Activated naive CD4-positive, alpha-beta T cell treated with anti-CD3 and anti-CD28 coated beads, Interleukin-2, amount 10 ng/mL, durations not matched to agents 7 days and 5 days (primary cell): ENCODE measurements around the gene GLUL.
"Not testable (repeated sequence)": the region's sequence is repeated elsewhere in the genome, so short reads cannot be mapped to it uniquely, and the experiment has no call there.

ENCODE experiments used
- CTCF ChIA-PET: fragments of 350-600 bp; sonication (Branson Sonifier 250); formaldehyde crosslinking; loops from one replicate; lab custom pipeline; 2021; ENCODE audit warnings: antibody characterized with exemption; lab: Charles Lee
- DNase-seq: peaks from one replicate; pipeline ENCODE4 v3.0.0-alpha.2; 2020
- H3K27ac Mint-ChIP-seq: one replicate; pipeline ENCODE4 v1.8.0; 2021; ENCODE audit warnings: mild to moderate bottlenecking, moderate library complexity, mixed read lengths
- H3K27me3 Mint-ChIP-seq: one replicate; pipeline ENCODE4 v1.8.0; 2021; ENCODE audit warnings: mild to moderate bottlenecking, mixed read lengths
- H3K36me3 Mint-ChIP-seq: one replicate; pipeline ENCODE4 v1.8.0; 2021; ENCODE audit warnings: mixed read lengths
- H3K4me1 Mint-ChIP-seq: one replicate; pipeline ENCODE4 v1.8.0; 2021; ENCODE audit warnings: mixed read lengths
- H3K4me3 Mint-ChIP-seq: one replicate; pipeline ENCODE4 v1.8.0; 2021; ENCODE audit warnings: mild to moderate bottlenecking, moderate library complexity, mixed read lengths
- H3K9me3 Mint-ChIP-seq: one replicate; pipeline ENCODE4 v1.8.0; 2021; ENCODE audit warnings: mixed read lengths

GLUL gene

DNA sequence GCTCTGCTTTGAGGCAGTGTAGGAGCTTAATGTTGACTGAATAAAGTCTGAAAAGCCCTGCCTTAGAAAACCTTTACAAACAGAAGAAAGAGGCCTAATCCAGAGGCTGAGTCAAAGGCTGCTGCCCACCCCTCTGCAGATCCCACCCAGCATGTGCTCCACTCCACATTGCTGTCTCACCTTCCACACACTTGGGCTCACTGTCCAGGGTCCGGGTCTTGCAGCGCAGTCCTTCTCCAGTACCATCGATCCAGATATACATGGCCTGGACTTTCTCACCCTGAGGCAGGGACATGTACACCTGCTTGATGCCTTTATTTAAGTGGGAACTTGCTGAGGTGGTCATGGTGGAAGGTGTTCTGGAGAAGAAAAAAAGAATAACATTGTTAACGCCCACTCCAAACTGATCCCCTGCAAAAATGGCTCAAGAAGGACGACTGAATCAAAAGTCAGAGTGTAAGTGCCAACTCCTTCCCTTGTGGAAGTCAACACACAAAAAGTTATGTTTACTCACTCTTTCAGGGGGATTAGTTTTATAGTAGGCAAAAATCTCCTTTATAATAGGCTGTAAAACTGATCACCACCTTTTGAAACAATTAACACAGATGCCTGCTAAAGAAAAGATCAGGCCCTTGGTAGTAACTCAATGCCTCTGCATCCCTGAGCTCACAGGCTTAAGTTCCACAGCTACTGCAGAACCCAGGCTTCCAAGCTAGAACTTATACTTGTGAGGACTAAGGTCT lies 3.0 kb downstream of the GLUL start:
- H3K9me3 Mint-ChIP-seq = no peaks in the 10 kb centered on the region
- peak overlapping the region; percentile 99 for H3K4me3 Mint-ChIP-seq

DNA sequence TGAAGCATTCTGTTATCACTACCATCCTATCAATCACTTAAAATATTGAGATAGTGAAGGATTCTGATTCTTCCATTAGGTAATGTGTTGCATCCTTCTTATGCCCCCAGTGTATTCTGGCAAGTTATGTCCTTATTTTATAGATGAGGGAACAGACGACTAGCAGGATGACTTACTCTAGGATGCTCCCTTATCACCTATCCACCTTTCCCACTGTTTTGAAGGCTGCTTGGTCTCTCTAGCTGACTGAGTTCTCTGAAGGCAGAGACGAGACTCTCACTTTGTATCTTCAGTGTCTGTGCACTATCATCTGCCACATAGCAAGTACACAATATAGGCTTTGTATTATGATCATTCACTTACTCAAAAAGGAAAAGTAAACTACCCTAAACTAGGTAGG lies 4.0 kb downstream of the GLUL start:
- H3K4me1 Mint-ChIP-seq = peaks cover 35% of the 10 kb centered on the region
- peaks cover 74% of the 10 kb centered on the region for H3K36me3 Mint-ChIP-seq
- H3K27me3 Mint-ChIP-seq = peaks cover 14% of the 10 kb centered on the region
- CTCF ChIA-PET = interaction anchor here (1.6 to 3.8 kb wide), 3 partner anchors 87 to 302 kb away, joined by 6 to 22 read pairs (median 7); no protein-coding TSS in a partner anchor
- peak overlapping the region; percentile 23 for H3K4me3 Mint-ChIP-seq
- no peak overlapping the region for H3K27ac Mint-ChIP-seq
- DNase-seq = no peak
- no peaks in the 10 kb centered on the region for H3K9me3 Mint-ChIP-seq

More for the DNA sequence above, 3.0 kb downstream of the GLUL start:
- CTCF ChIA-PET = interaction anchor here (0.6 to 3.8 kb wide), 6 partner anchors 84 to 419 kb away, joined by 3 to 22 read pairs (median 5); no protein-coding TSS in a partner anchor
- DNase-seq = no peak
- Mint-ChIP-seq H3K27me3 (peaks cover 14% of the 10 kb centered on the region), H3K4me1 (peaks cover 43% of the 10 kb centered on the region), H3K27ac (peak overlapping the region; percentile 21), H3K36me3 (peaks cover 70% of the 10 kb centered on the region)

DNA sequence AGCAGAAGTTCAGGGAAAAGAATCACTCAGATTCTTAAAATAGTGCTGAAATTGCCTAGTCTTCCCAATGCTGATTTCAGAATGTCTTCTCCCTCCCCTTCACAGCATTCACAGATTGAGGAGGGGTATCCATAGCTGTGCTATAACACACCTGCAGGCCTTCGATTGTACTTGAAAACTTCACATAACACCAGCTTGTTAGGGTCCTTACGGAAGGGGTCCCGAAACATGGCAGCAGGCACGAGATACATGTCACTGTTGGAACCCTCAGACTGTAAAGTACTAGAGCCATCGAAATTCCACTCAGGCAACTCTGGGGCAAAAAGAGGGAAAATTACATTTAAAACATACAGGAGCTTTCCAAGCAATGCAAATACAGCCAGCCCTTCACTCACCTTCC lies 4.6 kb downstream of the GLUL start:
- Mint-ChIP-seq H3K4me3 (no peak overlapping the region), H3K27me3 (peaks cover 14% of the 10 kb centered on the region), H3K36me3 (peaks cover 80% of the 10 kb centered on the region), H3K9me3 (no peaks in the 10 kb centered on the region), H3K4me1 (peaks cover 32% of the 10 kb centered on the region), H3K27ac (no peak overlapping the region)
- CTCF ChIA-PET = interaction anchor here (1.6 to 2.3 kb wide), 2 partner anchors 244 to 302 kb away, joined by 6 to 7 read pairs; no protein-coding TSS in a partner anchor
- DNase-seq = no peak

DNA sequence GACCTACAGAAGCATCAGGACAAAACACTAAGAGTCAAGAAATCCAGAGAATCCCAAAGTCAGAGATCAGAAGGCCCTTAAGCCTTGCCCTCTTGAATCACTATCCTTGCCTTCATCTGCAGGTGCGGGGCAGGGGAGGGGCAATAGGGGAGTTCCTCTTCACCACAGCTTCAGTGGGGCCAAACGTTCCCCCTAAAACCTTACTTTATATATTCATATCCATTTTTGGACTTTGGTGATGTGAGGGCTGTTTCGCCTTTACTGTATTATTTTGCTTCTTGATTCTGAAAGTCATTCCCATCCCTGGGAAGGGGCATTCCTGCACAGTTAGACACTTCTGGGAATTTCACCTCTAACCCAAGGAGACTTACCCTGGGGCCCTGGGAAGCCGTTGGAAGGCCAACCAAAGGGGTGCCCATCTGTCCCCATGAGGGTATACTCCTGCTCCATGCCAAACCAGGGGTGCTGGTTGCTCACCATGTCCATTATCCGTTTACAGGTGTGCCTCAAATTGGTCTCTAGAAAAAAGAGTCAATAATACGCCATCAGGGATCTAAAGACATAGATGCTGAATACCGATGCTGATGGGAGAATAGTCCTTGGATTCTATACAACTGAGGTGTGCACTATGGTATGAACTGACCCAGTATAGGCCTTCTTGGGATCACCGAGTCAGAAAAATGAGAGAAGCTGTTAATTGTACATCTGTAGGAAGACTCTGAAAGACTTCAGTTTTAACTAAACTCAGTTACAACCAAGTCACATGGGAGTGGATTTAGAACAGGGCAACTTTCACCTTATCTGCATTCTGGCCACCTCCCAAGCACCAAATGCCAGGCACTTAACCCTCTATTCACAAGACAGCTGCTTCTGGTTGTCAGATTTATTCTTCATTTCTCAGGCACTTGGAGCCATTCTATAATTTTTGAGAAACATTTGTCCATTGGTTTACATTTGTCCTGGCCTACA lies 5.4 kb downstream of the GLUL start:
- H3K27me3 Mint-ChIP-seq = peaks cover 12% of the 10 kb centered on the region
- peaks cover 88% of the 10 kb centered on the region for H3K36me3 Mint-ChIP-seq
- CTCF ChIA-PET = interaction anchor here (1.6 kb wide), 1 partner anchor 243 kb away, joined by 6 read pairs; no protein-coding TSS in a partner anchor
- H3K4me1 Mint-ChIP-seq = peaks cover 32% of the 10 kb centered on the region
- H3K27ac Mint-ChIP-seq = no peak overlapping the region
- no peaks in the 10 kb centered on the region for H3K9me3 Mint-ChIP-seq
- no peak for DNase-seq
- no peak overlapping the region for H3K4me3 Mint-ChIP-seq

DNA sequence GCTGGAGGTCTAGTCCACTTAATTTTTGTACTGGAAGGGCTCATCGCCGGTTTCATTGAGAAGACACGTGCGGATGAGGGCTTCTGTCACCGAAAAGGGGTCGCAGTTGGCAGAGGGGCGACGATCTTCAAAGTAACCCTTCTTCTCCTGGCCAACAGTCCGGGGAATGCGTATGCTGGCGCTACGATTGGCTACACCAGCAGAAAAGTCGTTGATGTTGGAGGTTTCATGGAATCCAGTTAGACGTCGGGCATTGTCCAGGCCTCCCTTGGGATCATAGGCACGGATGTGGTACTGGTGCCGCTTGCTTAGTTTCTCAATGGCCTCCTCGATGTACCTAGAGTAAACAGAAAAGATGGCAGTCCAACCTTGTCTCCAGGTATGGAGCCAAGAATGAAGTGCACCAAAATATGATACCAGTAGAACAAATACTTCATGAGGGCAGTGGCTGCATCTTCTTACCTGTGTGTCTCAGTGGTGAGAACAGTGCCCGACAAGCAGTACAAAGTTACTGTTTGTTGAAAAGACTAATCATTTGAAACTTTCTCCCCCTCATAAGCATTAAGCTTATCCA lies 7.1 kb downstream of the GLUL start:
- H3K27ac Mint-ChIP-seq = no peak overlapping the region
- no peak overlapping the region for H3K4me3 Mint-ChIP-seq
- H3K27me3 Mint-ChIP-seq = peaks cover under 1% of the 10 kb centered on the region
- no peak for DNase-seq
- H3K36me3 Mint-ChIP-seq = peaks cover 79% of the 10 kb centered on the region
- H3K9me3 Mint-ChIP-seq = no peaks in the 10 kb centered on the region
- CTCF ChIA-PET = no interaction called here
- peaks cover 23% of the 10 kb centered on the region for H3K4me1 Mint-ChIP-seq

DNA sequence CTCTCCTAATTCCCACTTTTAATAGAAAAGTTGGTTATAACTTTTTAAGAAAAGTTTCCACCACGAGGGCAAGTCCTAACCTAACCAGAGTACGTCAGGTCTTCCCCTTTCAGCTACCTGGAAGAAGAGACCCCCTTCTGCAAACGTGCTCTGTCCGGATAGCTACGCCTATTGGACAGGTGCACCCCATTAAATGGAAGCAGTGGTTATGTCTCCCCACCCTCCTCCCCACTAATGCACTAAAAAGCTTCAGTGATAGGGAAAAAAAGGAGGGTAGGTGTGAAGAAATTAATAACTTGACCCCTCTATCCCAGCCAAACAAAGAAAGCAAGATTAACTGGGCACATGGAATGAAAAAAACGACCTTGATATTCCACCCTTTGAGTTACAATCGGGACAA lies 7.7 kb downstream of the GLUL start:
- CTCF ChIA-PET = no interaction called here
- Mint-ChIP-seq H3K9me3 (no peaks in the 10 kb centered on the region), H3K27ac (no peak overlapping the region)

DNA sequence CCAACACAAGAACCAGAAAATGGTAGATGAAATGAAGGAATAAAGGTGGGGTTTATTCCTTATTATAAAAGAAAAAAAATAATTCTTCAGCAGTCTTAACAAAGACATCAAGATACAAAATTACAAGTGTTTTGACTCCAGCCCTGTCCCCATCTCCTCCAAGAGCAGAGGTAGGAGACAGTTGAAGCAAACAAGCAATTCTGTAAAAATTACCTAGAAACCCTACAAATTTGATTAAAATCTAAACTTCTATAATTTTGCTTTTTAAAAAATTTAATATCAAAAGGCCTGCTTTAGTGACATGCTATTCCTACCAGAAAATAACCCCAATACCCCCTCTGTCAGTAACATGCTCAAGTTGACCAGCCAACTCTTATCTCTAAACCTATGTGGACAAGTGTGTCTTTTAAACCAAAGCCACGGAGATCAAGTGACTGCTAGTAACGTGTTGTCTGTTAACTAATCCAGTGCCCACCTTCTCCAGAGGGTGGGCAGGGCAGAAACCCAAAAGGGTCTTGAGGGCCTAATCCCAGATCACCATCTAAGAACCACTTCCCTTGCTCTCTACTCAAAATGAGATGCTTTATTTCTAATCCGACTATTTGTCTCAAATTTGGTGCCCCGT lies 8.4 kb downstream of the GLUL start:
- no peak overlapping the region for H3K27ac Mint-ChIP-seq
- H3K9me3 Mint-ChIP-seq = no peaks in the 10 kb centered on the region
- H3K27me3 Mint-ChIP-seq = no peaks in the 10 kb centered on the region
- DNase-seq = no peak
- H3K4me1 Mint-ChIP-seq = peaks cover 10% of the 10 kb centered on the region
- no peak overlapping the region for H3K4me3 Mint-ChIP-seq
- CTCF ChIA-PET = no interaction called here
- H3K36me3 Mint-ChIP-seq = peaks cover 65% of the 10 kb centered on the region

More for the DNA sequence above, 7.7 kb downstream of the GLUL start:
- Mint-ChIP-seq H3K27me3 (no peaks in the 10 kb centered on the region), H3K36me3 (peaks cover 73% of the 10 kb centered on the region), H3K4me3 (no peak overlapping the region), H3K4me1 (peaks cover 18% of the 10 kb centered on the region)
- no peak for DNase-seq

DNA sequence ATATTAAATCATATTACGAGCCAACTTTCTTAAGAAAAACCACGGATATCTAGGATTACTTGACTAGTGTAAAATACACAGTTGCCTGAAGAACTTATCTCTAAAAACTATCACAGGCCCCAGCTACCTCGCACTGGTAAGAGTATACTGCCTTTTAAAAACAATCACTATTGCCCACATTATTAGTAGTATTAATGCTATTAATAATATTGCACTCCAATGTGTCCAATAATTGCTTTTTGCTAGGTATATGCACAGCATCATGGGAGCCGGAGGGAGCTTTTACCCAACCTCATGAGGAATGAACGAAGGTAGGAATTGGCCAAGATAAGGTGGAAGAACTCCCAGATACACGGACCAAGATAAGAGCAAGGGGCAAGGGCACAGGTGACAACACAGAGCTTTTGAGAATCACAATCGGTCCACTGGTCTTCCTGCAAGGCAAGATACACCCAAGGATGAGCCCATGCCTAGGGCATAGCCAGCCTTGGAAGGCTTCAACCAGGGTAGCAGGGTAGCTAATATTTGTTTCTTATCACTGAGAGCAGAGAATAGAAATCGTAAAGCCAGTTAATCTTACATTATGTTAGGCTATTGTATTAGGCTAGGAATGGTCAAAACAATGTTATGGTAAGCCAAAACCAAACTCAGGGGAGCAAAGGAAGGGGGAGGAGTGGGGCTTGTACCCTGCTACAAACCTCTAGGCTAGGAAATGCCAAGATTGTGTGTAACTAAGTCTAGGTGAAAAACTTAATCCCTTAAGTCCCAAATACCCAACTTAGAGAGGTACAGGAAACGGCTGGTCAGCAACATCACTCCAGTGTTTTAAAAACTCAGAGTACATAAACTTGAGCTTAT lies 9.4 kb downstream of the GLUL start:
- CTCF ChIA-PET = interaction anchor here (1.9 kb wide), 1 partner anchor 301 kb away, joined by 4 read pairs; no protein-coding TSS in a partner anchor
- no peak for DNase-seq
- Mint-ChIP-seq H3K4me1 (peaks cover under 1% of the 10 kb centered on the region), H3K27me3 (no peaks in the 10 kb centered on the region), H3K27ac (no peak overlapping the region), H3K4me3 (no peak overlapping the region), H3K36me3 (peaks cover 56% of the 10 kb centered on the region), H3K9me3 (no peaks in the 10 kb centered on the region)

DNA sequence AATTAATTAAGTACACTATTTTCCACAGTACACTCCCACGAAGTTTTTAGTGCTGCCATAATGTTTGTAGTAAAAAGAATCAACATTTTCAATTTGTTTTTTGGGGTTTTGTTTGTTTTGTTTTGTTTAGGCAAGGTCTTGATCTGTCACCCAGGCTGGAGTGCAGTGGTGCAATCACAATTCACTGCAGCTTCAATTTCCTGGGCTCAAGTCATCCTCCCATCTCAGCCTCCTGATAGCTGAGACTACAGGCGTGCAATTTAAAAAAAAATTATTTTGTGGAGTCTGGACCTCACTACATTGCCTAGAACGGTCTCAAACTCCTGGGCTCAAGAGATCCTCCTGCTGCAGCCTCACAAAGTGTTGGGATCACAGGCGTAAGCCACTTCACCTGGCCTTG lies 11.4 kb downstream of the GLUL start:
- Mint-ChIP-seq H3K9me3 (no peaks in the 10 kb centered on the region), H3K4me1 (no peaks in the 10 kb centered on the region), H3K27ac (no peak overlapping the region), H3K36me3 (peaks cover 37% of the 10 kb centered on the region), H3K4me3 (no peak overlapping the region), H3K27me3 (no peaks in the 10 kb centered on the region)
- CTCF ChIA-PET = interaction anchor here (0.7 to 1.9 kb wide), 2 partner anchors 171 to 299 kb away, joined by 3 to 4 read pairs; no protein-coding TSS in a partner anchor
- no peak for DNase-seq

DNA sequence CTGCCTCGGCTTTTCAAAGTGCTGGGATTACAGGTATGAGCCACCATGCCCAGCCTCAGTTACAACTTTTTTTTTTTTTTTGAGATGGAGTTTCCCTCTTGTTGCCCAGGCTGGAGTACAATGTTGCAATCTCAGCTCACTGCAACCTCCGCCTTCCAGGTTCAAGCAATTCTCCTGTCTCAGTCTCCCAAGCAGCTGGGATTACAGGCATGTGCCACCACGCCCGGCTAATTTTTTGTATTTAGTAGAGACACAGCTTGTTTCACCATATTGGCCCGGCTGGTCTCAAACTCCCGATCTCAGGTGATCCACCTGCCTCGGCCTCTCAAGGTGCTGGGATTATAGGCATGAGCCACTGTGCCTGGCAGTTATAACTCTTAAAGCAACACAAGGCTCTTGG lies 11.8 kb downstream of the GLUL start:
- CTCF ChIA-PET = interaction anchor here (1.3 kb wide), 1 partner anchor 237 kb away, joined by 4 read pairs; no protein-coding TSS in a partner anchor
- H3K9me3 Mint-ChIP-seq, H3K27me3 Mint-ChIP-seq, H3K4me3 Mint-ChIP-seq, H3K4me1 Mint-ChIP-seq, DNase-seq: not testable (repeated sequence)
- Mint-ChIP-seq H3K27ac (peak overlapping the region; percentile 33), H3K36me3 (peaks cover 34% of the 10 kb centered on the region)

DNA sequence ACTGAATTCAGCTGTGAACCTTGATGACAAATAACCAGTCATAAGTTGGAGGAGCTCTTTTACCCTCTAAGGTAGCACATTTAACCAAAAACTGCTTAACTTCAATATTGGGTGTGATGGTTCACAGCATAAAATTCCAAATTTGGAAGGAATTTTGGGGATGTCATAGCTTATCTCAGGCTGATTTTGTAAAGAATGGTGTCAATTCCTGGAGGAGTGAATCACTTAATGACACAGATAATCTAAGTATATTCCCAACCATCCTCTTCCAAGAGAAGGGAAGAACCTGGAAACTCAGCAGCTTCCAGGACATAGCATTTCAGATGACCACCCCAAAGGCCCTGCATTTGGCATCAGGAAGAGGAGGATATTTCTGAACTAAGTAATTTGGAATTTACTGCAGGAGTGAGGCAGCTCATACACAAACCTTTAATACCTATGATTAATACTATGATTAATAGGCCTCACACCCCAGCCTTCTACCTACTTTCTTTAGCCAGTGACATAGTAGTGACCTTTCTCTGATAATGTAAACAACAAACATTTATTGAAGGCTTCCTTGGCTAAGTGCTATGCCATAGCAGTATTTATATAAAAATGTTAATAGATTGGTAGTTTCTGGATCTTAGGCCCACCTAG lies 14.5 kb downstream of the GLUL start:
- H3K4me1 Mint-ChIP-seq = no peaks in the 10 kb centered on the region
- no peak for DNase-seq
- H3K4me3 Mint-ChIP-seq = no peak overlapping the region
- H3K9me3 Mint-ChIP-seq = no peaks in the 10 kb centered on the region
- H3K27me3 Mint-ChIP-seq = peaks cover 7% of the 10 kb centered on the region
- H3K27ac Mint-ChIP-seq = no peak overlapping the region
- CTCF ChIA-PET = interaction anchor here (0.5 to 1.7 kb wide), 5 partner anchors 15 to 234 kb away, joined by 3 to 6 read pairs (median 3); no protein-coding TSS in a partner anchor
- H3K36me3 Mint-ChIP-seq = peaks cover 11% of the 10 kb centered on the region

DNA sequence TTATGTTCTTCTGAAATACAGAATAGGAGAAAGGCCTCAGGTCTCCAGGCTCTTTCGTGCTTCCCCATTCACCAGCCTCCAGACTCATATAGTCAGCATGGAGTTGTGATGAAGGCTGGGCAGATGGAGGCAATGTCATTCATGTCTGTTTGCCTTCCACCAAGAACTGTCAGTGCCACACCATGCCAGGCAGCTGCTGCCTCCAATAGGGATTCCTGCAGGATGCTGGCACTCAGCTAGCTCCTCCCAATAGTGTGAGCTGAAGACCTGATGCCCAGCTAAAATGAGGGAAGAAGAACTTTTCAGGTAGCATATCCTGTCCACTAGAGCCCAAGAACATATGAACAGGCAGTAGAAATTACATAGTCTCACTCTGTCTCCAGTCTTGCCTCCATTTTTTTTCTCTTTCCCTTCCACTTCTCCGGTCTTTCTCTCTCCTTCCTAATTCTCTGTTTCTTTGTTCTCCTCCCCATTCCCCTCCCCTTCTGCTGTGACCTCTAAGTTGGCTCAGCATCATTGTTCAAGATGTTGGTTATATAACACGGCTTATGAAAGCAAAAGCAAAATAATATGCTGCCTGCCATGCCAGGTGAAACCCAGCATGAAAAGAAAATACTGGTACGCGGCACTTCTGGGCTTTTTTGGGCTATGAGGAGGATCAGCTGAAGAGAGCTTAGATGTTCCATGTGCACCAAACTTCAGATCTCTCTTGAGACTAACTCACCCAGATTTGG lies 17.3 kb downstream of the GLUL start:
- H3K36me3 Mint-ChIP-seq = no peaks in the 10 kb centered on the region

More for the DNA sequence above, 17.3 kb downstream of the GLUL start:
- no peak overlapping the region for H3K27ac Mint-ChIP-seq
- no peak overlapping the region for H3K4me3 Mint-ChIP-seq
- H3K27me3 Mint-ChIP-seq = peaks cover 20% of the 10 kb centered on the region
- DNase-seq = no peak
- no peaks in the 10 kb centered on the region for H3K4me1 Mint-ChIP-seq
- no peaks in the 10 kb centered on the region for H3K9me3 Mint-ChIP-seq
- CTCF ChIA-PET = no interaction called here
